ENCODE measurements around the gene FNDC3A. TPM values are rescaled to one million over a fixed set of nuclear protein-coding genes. Genes with fewer than 3 reads are reported as not detected.

FNDC3A gene
- total RNA-seq, 2 donors from 2014 or later = 35.3 to 39.0 TPM

GRCh38 chr13:49216334-49216733 lies 240.6 kb downstream of the FNDC3A start:
- H3K27me3 Mint-ChIP-seq = peaks cover 29 to 30% of the 10 kb centered on the region in 2 donors
- H3K27ac Mint-ChIP-seq = no peak overlapping the region
- no peaks in the 10 kb centered on the region for H3K9me3 Mint-ChIP-seq
- H3K36me3 Mint-ChIP-seq = no peaks in the 10 kb centered on the region
- ATAC-seq (no peak), DNase-seq (ENCODE audit: low spot score) (no peak)
- H3K4me3 Mint-ChIP-seq = no peak overlapping the region
- H3K4me1 Mint-ChIP-seq (ENCODE audit: low read depth in 2 of 2) = peaks cover 19% of the 10 kb centered on the region in 2 donors

GRCh38 chr13:49217962-49218492 lies 242.3 kb downstream of the FNDC3A start:
- Mint-ChIP-seq H3K4me1 (ENCODE audit: low read depth in 2 of 2) (peaks cover 19% of the 10 kb centered on the region in 2 donors), H3K4me3 (peak overlapping the region; percentile 16), H3K9me3 (no peaks in the 10 kb centered on the region), H3K27ac (no peak overlapping the region), H3K36me3 (no peaks in the 10 kb centered on the region), H3K27me3 (peaks cover 42 to 45% of the 10 kb centered on the region in 2 donors)
- ATAC-seq = no peak
- no peak for DNase-seq (ENCODE audit: low spot score)

- no peak overlapping the region for H3K4me3 Mint-ChIP-seq
- H3K9me3 Mint-ChIP-seq = no peaks in the 10 kb centered on the region
- no peak overlapping the region for H3K27ac Mint-ChIP-seq
- peaks cover 19% of the 10 kb centered on the region in 2 donors for H3K4me1 Mint-ChIP-seq (ENCODE audit: low read depth in 2 of 2)
- DNase-seq (ENCODE audit: low spot score) = no peak
- peaks cover 42 to 45% of the 10 kb centered on the region in 2 donors for H3K27me3 Mint-ChIP-seq
- no peak for ATAC-seq
- no peaks in the 10 kb centered on the region for H3K36me3 Mint-ChIP-seq
Observed at GRCh38 chr13:49218493-49219051, 242.9 kb downstream of the FNDC3A start.

GRCh38 chr13:49219647-49220035 lies 243.9 kb downstream of the FNDC3A start:
- Mint-ChIP-seq H3K9me3 (no peaks in the 10 kb centered on the region), H3K27ac (no peak overlapping the region), H3K27me3 (peaks cover 42 to 45% of the 10 kb centered on the region in 2 donors), H3K4me1 (ENCODE audit: low read depth in 2 of 2) (peaks cover 13% of the 10 kb centered on the region in 2 donors), H3K36me3 (no peaks in the 10 kb centered on the region), H3K4me3 (peak overlapping the region; percentile 72)
- ATAC-seq (no peak), DNase-seq (ENCODE audit: low spot score) (no peak)

- no peak for DNase-seq (ENCODE audit: low spot score)
- no peak within 1 kb of the TSS for H3K27ac Mint-ChIP-seq
- H3K9me3 Mint-ChIP-seq = no peaks in the 10 kb centered on the region
- peaks cover 46 to 49% of the 10 kb centered on the region in 2 donors for H3K27me3 Mint-ChIP-seq
- peak; percentile 67 for ATAC-seq
- H3K4me1 Mint-ChIP-seq (ENCODE audit: low read depth in 2 of 2) = peaks cover 7% of the 10 kb centered on the region in 2 donors
- H3K4me3 Mint-ChIP-seq = peak within 1 kb of the TSS; percentile 72
- no peaks in the 10 kb centered on the region for H3K36me3 Mint-ChIP-seq
Observed at GRCh38 chr13:49220036-49220855, 244.5 kb downstream of the FNDC3A start, which contains the start of gene MLNR. Gene MLNR, plus strand, starts transcription at chr13:49220338. Its CDS starts 0 bp downstream, at chr13:49220338.

- DNase-seq (ENCODE audit: low spot score) (no peak), ATAC-seq (peak; percentile 32 to 65)
- H3K27me3 Mint-ChIP-seq = peaks cover 48 to 49% of the 10 kb centered on the region in 2 donors
Observed at GRCh38 chr13:49220856-49221589, 245.3 kb downstream of the FNDC3A start.

GRCh38 chr13:49221590-49221965 lies 245.9 kb downstream of the FNDC3A start:
- no peak for DNase-seq (ENCODE audit: low spot score)

More at GRCh38 chr13:49220856-49221589, 245.3 kb downstream of the FNDC3A start:
- Mint-ChIP-seq H3K4me3 (peak overlapping the region; percentile 70), H3K9me3 (no peaks in the 10 kb centered on the region), H3K27ac (no peak overlapping the region), H3K36me3 (no peaks in the 10 kb centered on the region), H3K4me1 (ENCODE audit: low read depth in 2 of 2) (peaks cover 5 to 6% of the 10 kb centered on the region in 2 donors)

GRCh38 chr13:49225223-49226042 lies 249.7 kb downstream of the FNDC3A start:
- no peak for ATAC-seq
- Mint-ChIP-seq H3K36me3 (no peaks in the 10 kb centered on the region), H3K27me3 (peaks cover 24 to 30% of the 10 kb centered on the region in 2 donors), H3K4me3 (no peak overlapping the region), H3K9me3 (no peaks in the 10 kb centered on the region), H3K4me1 (ENCODE audit: low read depth in 2 of 2) (peaks cover 0 to 2% of the 10 kb centered on the region in 2 donors), H3K27ac (no peak overlapping the region)
- no peak for DNase-seq (ENCODE audit: low spot score)

More at GRCh38 chr13:49221590-49221965, 245.9 kb downstream of the FNDC3A start:
- Mint-ChIP-seq H3K9me3 (no peaks in the 10 kb centered on the region), H3K4me1 (ENCODE audit: low read depth in 2 of 2) (peaks cover 5 to 6% of the 10 kb centered on the region in 2 donors), H3K27ac (no peak overlapping the region), H3K4me3 (peak overlapping the region; percentile 70), H3K27me3 (peaks cover 48 to 49% of the 10 kb centered on the region in 2 donors), H3K36me3 (no peaks in the 10 kb centered on the region)
- ATAC-seq = no peak

GRCh38 chr13:49226613-49227012 lies 250.9 kb downstream of the FNDC3A start:
- H3K4me1 Mint-ChIP-seq (ENCODE audit: low read depth in 2 of 2) = no peaks in the 10 kb centered on the region
- peaks cover 19 to 24% of the 10 kb centered on the region in 2 donors for H3K27me3 Mint-ChIP-seq
- no peak for ATAC-seq
- H3K36me3 Mint-ChIP-seq = no peaks in the 10 kb centered on the region
- H3K9me3 Mint-ChIP-seq = no peaks in the 10 kb centered on the region
- no peak overlapping the region for H3K4me3 Mint-ChIP-seq
- no peak overlapping the region for H3K27ac Mint-ChIP-seq
- DNase-seq (ENCODE audit: low spot score) = no peak

GRCh38 chr13:49234741-49235140 lies 259.0 kb downstream of the FNDC3A start:
- Mint-ChIP-seq H3K27me3 (peaks cover 3 to 5% of the 10 kb centered on the region in 2 donors), H3K27ac (no peak overlapping the region), H3K4me1 (ENCODE audit: low read depth in 2 of 2) (no peaks in the 10 kb centered on the region), H3K36me3 (no peaks in the 10 kb centered on the region), H3K4me3 (no peak overlapping the region), H3K9me3 (no peaks in the 10 kb centered on the region)
- DNase-seq (ENCODE audit: low spot score) (no peak), ATAC-seq (no peak)

GRCh38 chr13:49235856-49236431 lies 260.2 kb downstream of the FNDC3A start:
- ATAC-seq (no peak), DNase-seq (ENCODE audit: low spot score) (no peak)
- peaks cover 3 to 5% of the 10 kb centered on the region in 2 donors for H3K27me3 Mint-ChIP-seq
- no peak overlapping the region for H3K27ac Mint-ChIP-seq
- H3K9me3 Mint-ChIP-seq = no peaks in the 10 kb centered on the region
- H3K4me3 Mint-ChIP-seq = no peak overlapping the region
- no peaks in the 10 kb centered on the region for H3K4me1 Mint-ChIP-seq (ENCODE audit: low read depth in 2 of 2)
- H3K36me3 Mint-ChIP-seq = no peaks in the 10 kb centered on the region

- ATAC-seq = no peak
- no peaks in the 10 kb centered on the region for H3K4me1 Mint-ChIP-seq (ENCODE audit: low read depth in 2 of 2)
- no peak for DNase-seq (ENCODE audit: low spot score)
- H3K36me3 Mint-ChIP-seq = no peaks in the 10 kb centered on the region
- no peak overlapping the region for H3K4me3 Mint-ChIP-seq
- no peak overlapping the region for H3K27ac Mint-ChIP-seq
- H3K27me3 Mint-ChIP-seq = no peaks in the 10 kb centered on the region
- H3K9me3 Mint-ChIP-seq = no peaks in the 10 kb centered on the region
Observed at GRCh38 chr13:49238621-49239020, 262.9 kb downstream of the FNDC3A start.

Data from natural killer cell treated with Interleukin-12 subunit alpha and Interleukin-12 subunit beta and Interleukin-15 and Interleukin-18, amount 100 ng/mL, for 72 hours (primary cell).